ENCODE data around the gene UBE2E1. TPM values are rescaled to one million over a fixed set of nuclear protein-coding genes. Genes with fewer than 3 reads are reported as not detected.

UBE2E1 gene
- 65.8 and 80.3 TPM in 2 replicates for total RNA-seq (2014; rRNA removed; shearing (Covaris generic))

- peak; percentile 68 for DNase-seq (ENCODE audit: low read depth)
Measured at GRCh38 chr3:23805633-23806533, at the start of gene UBE2E1. UBE2E1 (plus strand) TSS chr3:23805955; CDS start chr3:23807270, 1,315 bp downstream.

GRCh38 chr3:23756206-23756840, 49.4 kb upstream of the UBE2E1 start:
- no peak for DNase-seq (ENCODE audit: low read depth)

GRCh38 chr3:23758253-23758838, 47.4 kb upstream of the UBE2E1 start:
- DNase-seq (ENCODE audit: low read depth): no peak

DNA sequence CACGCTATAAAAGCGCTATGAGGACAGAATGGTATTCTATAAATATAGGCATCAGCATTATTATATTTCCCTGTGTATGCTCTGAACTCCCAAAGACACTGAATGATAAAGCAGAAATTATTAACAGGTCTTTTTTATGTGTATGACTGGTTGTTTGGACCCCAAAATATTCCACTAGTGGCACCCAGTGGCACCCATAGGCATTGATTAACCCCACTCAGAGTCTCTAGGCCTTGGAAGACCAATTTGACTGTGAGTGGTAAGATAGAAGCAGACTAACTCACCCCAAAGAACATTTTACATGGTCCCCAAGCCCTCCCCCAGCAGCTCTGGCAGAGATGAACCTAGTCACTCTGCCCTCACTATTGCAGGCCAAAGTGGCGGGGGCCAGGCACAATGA, 45.4 kb upstream of the UBE2E1 start:
- DNase-seq (ENCODE audit: low read depth): no peak

DNA sequence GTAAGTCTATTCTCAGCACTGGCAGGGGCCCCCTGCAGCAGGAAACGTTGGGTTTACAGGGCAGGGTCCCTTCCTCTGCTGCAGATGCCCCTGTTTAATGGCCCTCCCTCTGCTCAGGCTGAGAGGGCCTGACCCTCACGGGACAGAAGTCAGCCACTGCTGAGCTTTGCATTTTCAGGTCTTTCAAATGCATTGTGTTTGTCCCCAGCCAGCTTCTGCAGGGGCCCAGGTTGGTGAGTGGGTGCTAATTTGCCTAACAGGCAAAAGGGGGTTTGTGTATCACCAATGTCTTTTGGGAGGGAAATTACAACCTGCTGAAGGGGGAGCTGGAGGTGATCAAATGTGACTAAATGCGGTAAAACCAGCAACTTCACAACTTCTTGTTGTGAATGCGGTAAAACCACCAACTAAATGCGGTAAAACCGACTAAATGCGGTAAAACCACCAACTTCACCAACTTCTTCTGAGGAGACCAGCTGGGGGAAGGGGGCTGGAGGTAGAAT, 44.8 kb upstream of the UBE2E1 start:
- no peak for DNase-seq (ENCODE audit: low read depth)

- DNase-seq (ENCODE audit: low read depth): peak; percentile 24
Measured at GRCh38 chr3:23761440-23761896, 44.3 kb upstream of the UBE2E1 start.

DNA sequence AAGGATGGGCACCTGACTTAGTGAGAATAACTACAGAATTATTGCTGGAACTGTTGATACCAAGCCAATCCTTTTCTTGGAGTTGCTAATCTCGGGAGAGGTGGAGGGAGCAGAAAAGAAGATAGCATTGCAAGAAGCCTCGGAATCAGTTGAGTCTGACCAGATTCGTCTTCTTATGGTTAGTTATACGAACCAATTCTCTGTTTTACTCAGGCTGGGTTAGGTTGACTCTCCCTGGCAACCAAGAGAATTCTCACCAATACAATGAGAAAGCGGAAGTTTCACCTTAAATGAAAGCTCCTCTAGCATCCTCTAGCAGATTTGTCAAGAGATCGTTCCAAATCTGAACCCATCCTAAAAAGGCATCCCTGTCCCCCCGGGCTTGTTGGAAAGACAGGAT, 43.5 kb upstream of the UBE2E1 start:
- DNase-seq (ENCODE audit: low read depth): no peak

GRCh38 chr3:23762759-23763477, 42.8 kb upstream of the UBE2E1 start:
- DNase-seq (ENCODE audit: low read depth): no peak

DNA sequence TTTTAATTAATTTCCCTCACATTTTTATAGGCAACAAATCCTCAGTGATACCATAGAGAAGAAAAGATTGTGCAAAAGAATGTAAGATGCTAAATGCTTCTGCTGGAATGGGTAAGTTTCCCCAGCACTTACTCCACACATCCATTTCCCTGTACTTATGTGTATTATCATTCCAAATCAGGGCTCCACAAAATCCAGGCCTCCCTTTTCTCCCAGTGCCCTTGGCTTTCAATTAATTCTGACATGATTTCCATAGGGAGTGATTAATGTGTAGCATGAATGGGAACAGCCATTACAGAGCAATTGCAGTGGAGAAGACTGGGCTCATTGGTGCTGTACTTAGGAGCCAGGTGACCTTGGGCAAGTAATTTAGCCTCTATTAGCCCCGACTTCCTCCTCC, 41.3 kb upstream of the UBE2E1 start:
- no peak for DNase-seq (ENCODE audit: low read depth)

GRCh38 chr3:23767546-23767945, 38.2 kb upstream of the UBE2E1 start:
- no peak for DNase-seq (ENCODE audit: low read depth)

GRCh38 chr3:23775254-23775909, 30.4 kb upstream of the UBE2E1 start:
- no peak for DNase-seq (ENCODE audit: low read depth)

- peak; percentile 25 for DNase-seq (ENCODE audit: low read depth)
Measured at GRCh38 chr3:23776352-23776891, 29.3 kb upstream of the UBE2E1 start.

DNA sequence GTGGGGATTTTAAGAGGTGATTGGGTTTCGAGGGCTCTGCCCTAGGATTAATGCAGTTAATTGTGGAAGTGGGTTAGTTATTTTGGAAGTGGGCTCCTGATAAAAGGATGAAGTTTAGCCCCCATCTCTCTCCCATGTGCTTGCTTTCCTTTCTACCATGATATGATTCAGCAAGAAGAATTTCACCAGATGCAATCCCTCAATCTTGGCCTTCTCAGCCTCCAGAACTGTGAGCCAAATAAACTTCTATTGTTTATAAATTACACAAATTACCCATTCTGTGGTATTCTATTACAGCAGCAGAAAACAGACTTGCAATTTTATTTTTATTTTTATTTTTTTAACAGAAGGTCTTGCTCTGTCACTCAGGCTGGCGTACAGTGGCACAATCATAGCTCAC, 27.3 kb upstream of the UBE2E1 start:
- DNase-seq (ENCODE audit: low read depth): no peak

GRCh38 chr3:23779841-23780240, 25.9 kb upstream of the UBE2E1 start:
- DNase-seq (ENCODE audit: low read depth): no peak

GRCh38 chr3:23781051-23781450, 24.7 kb upstream of the UBE2E1 start:
- no peak for DNase-seq (ENCODE audit: low read depth)

- DNase-seq (ENCODE audit: low read depth): no peak
Measured at GRCh38 chr3:23781871-23782270, 23.9 kb upstream of the UBE2E1 start.

- no peak for DNase-seq (ENCODE audit: low read depth)
Measured at GRCh38 chr3:23785097-23785645, 20.6 kb upstream of the UBE2E1 start.

DNA sequence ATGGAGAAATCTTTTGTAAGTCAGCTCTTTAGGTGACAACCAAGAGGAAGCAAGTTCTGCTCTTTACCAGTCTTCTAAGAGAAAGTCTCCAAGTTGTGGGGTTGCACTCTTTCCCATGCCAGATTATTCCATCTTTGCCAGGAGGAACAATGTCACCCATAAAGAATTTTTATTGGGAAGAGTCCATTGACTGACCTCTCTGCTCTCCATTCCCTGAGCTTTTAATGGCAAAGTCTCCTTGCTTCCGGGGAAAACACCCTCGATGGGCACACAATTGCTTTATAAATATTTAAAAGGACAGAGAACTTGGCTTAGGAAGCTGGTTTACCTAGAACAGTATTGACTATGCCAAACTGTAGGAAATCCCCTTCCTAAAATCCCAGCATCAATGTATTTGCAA, 19.9 kb upstream of the UBE2E1 start:
- no peak for DNase-seq (ENCODE audit: low read depth)

DNA sequence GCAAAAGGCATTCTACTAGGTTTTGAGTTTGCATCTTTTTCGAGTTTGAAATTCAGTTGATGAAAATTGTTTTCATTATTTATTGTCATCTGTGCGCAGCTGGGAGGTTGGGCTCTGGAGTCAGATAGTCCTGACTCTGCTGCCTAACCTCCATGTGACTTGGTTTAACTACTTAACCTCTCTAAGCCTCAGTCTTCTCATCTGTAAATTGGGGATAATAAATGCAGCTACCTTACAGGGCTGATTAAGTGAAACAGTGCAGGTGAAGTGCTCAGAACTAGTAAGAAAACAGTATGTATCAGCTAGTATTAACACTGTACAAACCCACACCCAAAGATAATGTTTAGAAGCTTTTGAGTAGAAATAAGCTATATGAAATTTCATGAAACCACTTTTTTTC, 14.1 kb upstream of the UBE2E1 start:
- no peak for DNase-seq (ENCODE audit: low read depth)

DNA sequence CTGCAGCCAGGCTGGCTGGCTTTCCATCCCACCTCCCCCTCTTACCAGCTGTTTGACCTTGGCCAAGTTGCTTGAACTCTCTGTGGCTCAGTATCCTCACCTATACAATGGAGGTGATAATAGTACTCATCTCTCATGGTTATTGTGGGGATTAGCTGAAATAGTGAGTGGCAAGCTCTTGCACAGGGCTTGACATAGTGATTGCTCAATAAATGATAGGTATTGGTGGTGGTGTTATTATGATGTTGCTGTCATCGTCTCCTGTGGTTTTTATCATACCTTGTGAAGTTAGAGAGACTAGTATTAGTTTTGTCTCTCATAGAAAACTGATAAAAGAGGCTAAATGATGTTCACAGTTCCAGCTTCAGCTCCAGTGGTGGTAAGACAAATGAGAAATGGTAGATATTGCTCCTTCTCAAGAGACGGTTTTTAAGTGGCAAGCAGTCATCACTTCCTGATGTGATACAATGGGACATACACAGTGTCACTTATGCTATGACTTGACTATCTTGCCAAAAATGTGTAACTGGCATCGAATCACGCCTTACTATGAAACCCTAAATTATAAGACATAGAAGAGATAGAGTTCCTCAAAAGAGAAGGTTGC, 12.1 kb upstream of the UBE2E1 start:
- DNase-seq (ENCODE audit: low read depth): no peak
